Upper lobe of left lung (tissue), 6 donors: Measurements from ENCODE around the gene ATPAF1. TPM values are rescaled to one million over a fixed set of nuclear protein-coding genes. Genes with fewer than 3 reads are reported as not detected.

Experiments used
- ATAC-seq, 2 donors: fragments of 200-7000 bp; cut with Tn5 transposase; one replicate each; pipeline ENCODE4 v1.9.1; 2022; ENCODE audit warnings: mild to moderate bottlenecking in 2 of 2, moderate library complexity in 2 of 2; ENCODE audit not compliant: low FRiP score in 2 of 2
- DNase-seq, 2 donors: peaks; one replicate each; pipeline ENCODE4 v3.0.0-alpha.2; 2019 to 2020
- H3K27ac ChIP-seq, 4 donors: fragments of 200-600 bp; sonication (generic); one replicate each; pipeline ENCODE4 v1.5.1; 2016 to 2019
- H3K27me3 ChIP-seq, 4 donors: fragments of 200-600 bp; sonication (generic); one replicate each; pipeline ENCODE4 v1.5.1; 2017 to 2019
- H3K36me3 ChIP-seq, 4 donors: fragments of 200-600 bp; sonication (generic); one replicate each; pipeline ENCODE4 v1.5.1; 2016 to 2019
- H3K4me1 ChIP-seq, 4 donors: fragments of 200-600 bp; sonication (generic); one replicate each; pipeline ENCODE4 v1.5.1; 2018 to 2019
- H3K4me3 ChIP-seq, 4 donors: fragments of 200-600 bp; sonication (generic); one replicate each; pipeline ENCODE4 v1.5.1; 2017 to 2019; ENCODE audit warnings: mild to moderate bottlenecking in 2 of 4, moderate library complexity in 1 of 4
- H3K9me3 ChIP-seq, 4 donors: fragments of 200-600 bp; sonication (generic); one replicate each; pipeline ENCODE4 v1.5.1; 2018 to 2019
- CTCF ChIP-seq, 6 experiments: fragments of 450-650 bp in 4 of 6; fragments of 200-600 bp in 2 of 6; sonication (generic) in 2 of 6; IDR thresholded peaks; one replicate each; pipeline ENCODE4 v1.5.1; 2016 to 2019; ENCODE audit warnings: antibody characterized with exemption in 6 of 6
- EP300 ChIP-seq, 4 donors: sonication (generic); formaldehyde crosslinking; IDR thresholded peaks; one replicate each; pipeline ENCODE4 v1.5.1; 2017; ENCODE audit warnings: antibody characterized with exemption in 4 of 4, control low read depth in 2 of 4
- POLR2A ChIP-seq, 4 donors: fragments of 450-650 bp; IDR thresholded peaks; one replicate each; pipeline ENCODE4 v1.5.1; 2016 to 2017; ENCODE audit warnings: antibody characterized with exemption in 4 of 4, mild to moderate bottlenecking in 2 of 4
- POLR2AphosphoS5 ChIP-seq, 2 donors: sonication (generic); formaldehyde crosslinking; IDR thresholded peaks; one replicate each; pipeline ENCODE4 v1.5.1; 2017; ENCODE audit warnings: antibody characterized with exemption in 2 of 2
- WGBS, 2 donors: methylation state at CpG; one replicate each; pipeline ENCODE4 v1.1.5; 2017 to 2018; 5-methylcytosine and 5-hydroxymethylcytosine counted together
- total RNA-seq, 6 donors: library from RNA; depleted of rRNA in 4 of 6; stranded (reverse); fragments of >200 nt in 4 of 6; gene quantifications; one replicate each; pipeline versions ENCODE4 v1.1.0 to v1.2.1, GENCODE V29; 2016 to 2021
- donor health status: DM: no; HTN: no; CAD: no; lungs with moderate emphysema.
- donor health status: DM: no; HTN: yes; CAD: no; lungs with severe emphysema.

ATPAF1 gene
- total RNA-seq: 10 to 100 TPM; 26.2 to 39.6 (median 34.3) TPM

GRCh38 chr1:46667782-46668760 is at the start of gene ATPAF1:
Gene ATPAF1, minus strand, starts transcription at chr1:46668364. Its CDS starts 42 bp downstream, at chr1:46668322.
- H3K27me3 ChIP-seq: no peaks in the 10 kb centered on the region
- 2% methylated on average over 23 to 51 of the region's 96 CpGs for WGBS, 2 donors
- no peaks in the 10 kb centered on the region for H3K9me3 ChIP-seq
- H3K27ac ChIP-seq: peak within 1 kb of the TSS; percentile 71 to 88 (median 80)
- ATAC-seq (peak; percentile 88 to 95), DNase-seq (peak; percentile 78 to 95)
- H3K4me1 ChIP-seq: peaks cover 17 to 30% (median 18%) of the 10 kb centered on the region in 4 donors
- peak within 1 kb of the TSS; percentile 90 to 100 (median 99) for H3K4me3 ChIP-seq
- H3K36me3 ChIP-seq: peaks cover 0 to 21% (median 3%) of the 10 kb centered on the region in 4 donors
- peak in 2 of 4 donors; percentile 44 to 60 for TF ChIP-seq POLR2A (IDR thresholded peaks at IDR 0.05)
- peak in 2 of 6 experiments; percentile 15 to 28 for TF ChIP-seq CTCF (IDR thresholded peaks at IDR 0.05)
- no peak for TF ChIP-seq EP300 (IDR thresholded peaks at IDR 0.05)
- peak in 1 of 2 donors; percentile 40 for TF ChIP-seq POLR2AphosphoS5 (IDR thresholded peaks at IDR 0.05)

- Histone ChIP-seq H3K4me1 (peaks cover 25 to 48% (median 35%) of the 10 kb centered on the region in 4 donors), H3K36me3 (peaks cover 8 to 38% (median 18%) of the 10 kb centered on the region in 4 donors), H3K9me3 (no peaks in the 10 kb centered on the region), H3K27ac (peak overlapping the region; percentile 1 to 92 (median 91)), H3K4me3 (peak overlapping the region in 3 of 4 donors; percentile 80 to 94 (median 89)), H3K27me3 (no peaks in the 10 kb centered on the region)
- ATAC-seq (no peak), DNase-seq (no peak)
- WGBS, 2 donors: 49 to 65% methylated on average over 9 of the region's 9 CpGs
- TF ChIP-seq EP300 (IDR thresholded peaks at IDR 0.05) (no peak), POLR2A (IDR thresholded peaks at IDR 0.05) (no peak)
Measured at GRCh38 chr1:46717654-46718053, 49.5 kb upstream of the ATPAF1 start.

- peak overlapping the region in 1 of 4 donors; percentile 40 for H3K27ac ChIP-seq
- H3K27me3 ChIP-seq: no peaks in the 10 kb centered on the region
- H3K9me3 ChIP-seq: no peaks in the 10 kb centered on the region
- TF ChIP-seq CTCF (IDR thresholded peaks at IDR 0.05) (no peak), EP300 (IDR thresholded peaks at IDR 0.05) (no peak), POLR2A (IDR thresholded peaks at IDR 0.05) (no peak), POLR2AphosphoS5 (IDR thresholded peaks at IDR 0.05) (no peak)
- WGBS, 2 donors: 63 to 78% methylated on average over 3 of the region's 3 CpGs
- DNase-seq (no peak), ATAC-seq (no peak)
- H3K36me3 ChIP-seq: peaks cover 8 to 60% (median 25%) of the 10 kb centered on the region in 4 donors
- H3K4me1 ChIP-seq: peaks cover 25 to 52% (median 33%) of the 10 kb centered on the region in 4 donors
- no peak overlapping the region for H3K4me3 ChIP-seq
Measured at GRCh38 chr1:46714976-46715375, 46.8 kb upstream of the ATPAF1 start.

GRCh38 chr1:46708121-46708520 is 40.0 kb upstream of the ATPAF1 start:
- no peak overlapping the region for H3K4me3 ChIP-seq
- H3K9me3 ChIP-seq: no peaks in the 10 kb centered on the region
- H3K27ac ChIP-seq: no peak overlapping the region
- H3K4me1 ChIP-seq: peaks cover 0 to 13% (median 0%) of the 10 kb centered on the region in 4 donors
- no peak for DNase-seq
- H3K36me3 ChIP-seq: peaks cover 24 to 91% (median 39%) of the 10 kb centered on the region in 4 donors
- WGBS, 2 donors: 84 to 89% methylated on average over 1 of the region's 1 CpG
- no peak for ATAC-seq
- H3K27me3 ChIP-seq: no peaks in the 10 kb centered on the region
- no peak for TF ChIP-seq POLR2A (IDR thresholded peaks at IDR 0.05)
- no peak for TF ChIP-seq POLR2AphosphoS5 (IDR thresholded peaks at IDR 0.05)
- TF ChIP-seq CTCF (IDR thresholded peaks at IDR 0.05): no peak
- no peak for TF ChIP-seq EP300 (IDR thresholded peaks at IDR 0.05)

GRCh38 chr1:46705408-46705807 is 37.2 kb upstream of the ATPAF1 start:
- WGBS, 2 donors: 88% methylated on average over 9 of the region's 9 CpGs
- peak in 1 of 2 donors; percentile 51 for ATAC-seq
- no peaks in the 10 kb centered on the region for H3K27me3 ChIP-seq
- H3K4me1 ChIP-seq: peaks cover 0 to 6% (median 0%) of the 10 kb centered on the region in 4 donors
- TF ChIP-seq CTCF (IDR thresholded peaks at IDR 0.05) (no peak), POLR2A (IDR thresholded peaks at IDR 0.05) (no peak)
- no peak for DNase-seq
- no peak overlapping the region for H3K4me3 ChIP-seq
- no peaks in the 10 kb centered on the region for H3K9me3 ChIP-seq
- H3K36me3 ChIP-seq: peaks cover 22 to 85% (median 37%) of the 10 kb centered on the region in 4 donors
- H3K27ac ChIP-seq: no peak overlapping the region
